ENCODE measurements around the gene SMIM29.

GRCh38 chr6:34276881-34277762 is 28.3 kb upstream of the SMIM29 start:
- TF ChIP-seq CTCF (IDR thresholded peaks at IDR 0.05 in 2 of 3, conservative IDR thresholded peaks at IDR 0.05 in 1 of 3; ENCODE audit: borderline replicate concordance in 1 of 3, insufficient read depth in 1 of 3, low read depth in 2 of 3, low read length in 2 of 3), result no peak
- TF ChIP-seq POLR2A (IDR thresholded peaks at IDR 0.05; ENCODE audit: borderline replicate concordance, extremely low read depth, insufficient read depth, insufficient read length), result no peak
- no peak for TF ChIP-seq ATF3 (IDR thresholded peaks at IDR 0.05)
- no peak for TF ChIP-seq POLR2AphosphoS5 (IDR thresholded peaks at IDR 0.05; ENCODE audit: low read depth, low read length)
- TF ChIP-seq EZH2 (IDR thresholded peaks at IDR 0.05), result no peak
- TF ChIP-seq FOSL1 (IDR thresholded peaks at IDR 0.05; ENCODE audit: low read depth), result no peak
- no peak for TF ChIP-seq CEBPB (IDR thresholded peaks at IDR 0.05; ENCODE audit: low read depth)
- TF ChIP-seq YY1 (IDR thresholded peaks at IDR 0.05; ENCODE audit: extremely low read depth, insufficient replicate concordance, low read depth, low read length), result no peak
- TF ChIP-seq TCF7L2 (IDR thresholded peaks at IDR 0.05; ENCODE audit: borderline replicate concordance, extremely low read depth, insufficient read depth, insufficient read length), result no peak
- TF ChIP-seq RAD21 (IDR thresholded peaks at IDR 0.05; ENCODE audit: low read depth), result no peak
- TF ChIP-seq JUND (IDR thresholded peaks at IDR 0.05), result no peak
- TF ChIP-seq MAX (IDR thresholded peaks at IDR 0.05), result no peak
- TF ChIP-seq SRF (IDR thresholded peaks at IDR 0.05; ENCODE audit: low read depth), result no peak
